H9 (cell line): ENCODE measurements around the gene DNMT3L. TPM values are rescaled to one million over a fixed set of nuclear protein-coding genes. Genes with fewer than 3 reads are reported as not detected.

Experiments used
- DNase-seq: peaks from one replicate; pipeline ENCODE4 v3.0.0-alpha.2; 2017
- H2AFZ ChIP-seq: one replicate; pipeline ENCODE4 v1.6.1; 2013; ENCODE audit warnings: mild to moderate bottlenecking, low read length, control low read depth, moderate library complexity
- H2AK5ac ChIP-seq: 2 replicates; pipeline ENCODE4 v1.6.1; 2013; ENCODE audit warnings: low read length, control low read depth, mixed read lengths; ENCODE audit not compliant: insufficient read length
- H2BK120ac ChIP-seq: one replicate; pipeline ENCODE4 v1.6.1; 2013; ENCODE audit warnings: low read depth, mild to moderate bottlenecking, low read length, control low read depth, inconsistent platforms; ENCODE audit not compliant: poor library complexity, severe bottlenecking
- H2BK12ac ChIP-seq: 2 replicates; pipeline ENCODE4 v1.6.1; 2013; ENCODE audit warnings: low read length, control low read depth, mixed read lengths, low read depth; ENCODE audit not compliant: insufficient read length
- H2BK15ac ChIP-seq: 2 replicates; pipeline ENCODE4 v1.6.1; 2013; ENCODE audit warnings: low read depth, low read length, control low read depth
- H2BK20ac ChIP-seq: one replicate; pipeline ENCODE4 v1.6.1; 2013; ENCODE audit warnings: low read depth, mild to moderate bottlenecking, low read length, control low read depth, inconsistent platforms; ENCODE audit not compliant: poor library complexity, severe bottlenecking
- H2BK5ac ChIP-seq: 2 replicates; pipeline ENCODE4 v1.6.1; 2013; ENCODE audit warnings: low read length, control low read depth, mixed read lengths; ENCODE audit not compliant: insufficient read length
- H3K14ac ChIP-seq: 2 replicates; pipeline ENCODE4 v1.6.1; 2013; ENCODE audit warnings: low read length, control low read depth; ENCODE audit not compliant: insufficient read depth
- H3K18ac ChIP-seq: 2 replicates; pipeline ENCODE4 v1.6.1; 2013; ENCODE audit warnings: low read depth, mild to moderate bottlenecking, mixed read lengths, low read length, control low read depth; ENCODE audit not compliant: insufficient read length
- H3K23ac ChIP-seq: 2 replicates; pipeline ENCODE4 v1.6.1; 2013; ENCODE audit warnings: low read length, control low read depth, mixed read lengths, low read depth; ENCODE audit not compliant: insufficient read length
- H3K23me2 ChIP-seq: 2 replicates; pipeline ENCODE4 v1.6.1; 2013; ENCODE audit warnings: low read depth, mild to moderate bottlenecking, mixed read lengths, low read length, control low read depth; ENCODE audit not compliant: insufficient read length, poor library complexity, severe bottlenecking
- H3K27ac ChIP-seq: 2 replicates; pipeline ENCODE4 v1.5.1; 2013; ENCODE audit warnings: low read length, control low read depth, mixed read lengths, low read depth; ENCODE audit not compliant: insufficient read length
- H3K27me3 ChIP-seq: 2 replicates; pipeline ENCODE4 v1.6.1; 2013; ENCODE audit warnings: low read length, control low read depth, inconsistent platforms; ENCODE audit not compliant: insufficient read depth
- H3K4ac ChIP-seq: 2 replicates; pipeline ENCODE4 v1.6.1; 2013; ENCODE audit warnings: low read depth, mild to moderate bottlenecking, control low read depth, inconsistent platforms, low read length, moderate library complexity
- H3K4me1 ChIP-seq: 2 replicates; pipeline ENCODE4 v1.6.1; 2013; ENCODE audit warnings: low read length, control low read depth, inconsistent platforms; ENCODE audit not compliant: insufficient read depth
- H3K4me2 ChIP-seq: 2 replicates; pipeline ENCODE4 v1.6.1; 2013; ENCODE audit warnings: low read length, control low read depth, mixed read lengths; ENCODE audit not compliant: insufficient read length, insufficient read depth
- H3K56ac ChIP-seq: 2 replicates; pipeline ENCODE4 v1.6.1; 2013; ENCODE audit warnings: low read depth, mild to moderate bottlenecking, mixed read lengths, low read length, control low read depth; ENCODE audit not compliant: insufficient read length
- H3K79me1 ChIP-seq: 2 replicates; pipeline ENCODE4 v1.6.1; 2013; ENCODE audit warnings: low read depth, mild to moderate bottlenecking, moderate library complexity, low read length, control low read depth, inconsistent platforms; ENCODE audit not compliant: insufficient read depth, poor library complexity, severe bottlenecking
- H3K79me2 ChIP-seq: 2 replicates; pipeline ENCODE4 v1.6.1; 2013; ENCODE audit warnings: low read length, control low read depth, inconsistent platforms; ENCODE audit not compliant: insufficient read depth
- H3K9ac ChIP-seq: 2 replicates; pipeline ENCODE4 v1.6.1; 2013; ENCODE audit warnings: low read length, control low read depth, mixed read lengths; ENCODE audit not compliant: insufficient read length; ENCODE audit errors: extremely low read depth
- H3K9me3 ChIP-seq: one replicate; pipeline ENCODE4 v1.6.1; 2013; ENCODE audit warnings: low read depth, low read length, inconsistent platforms; ENCODE audit not compliant: control insufficient read depth
- H3T11ph ChIP-seq: one replicate; pipeline ENCODE4 v1.6.1; 2013; ENCODE audit warnings: mild to moderate bottlenecking, low read length, control low read depth, inconsistent platforms
- H4K20me1 ChIP-seq: one replicate; pipeline ENCODE4 v1.6.1; 2013; ENCODE audit not compliant: control insufficient read depth, insufficient read length, insufficient read depth
- H4K5ac ChIP-seq: 2 replicates; pipeline ENCODE4 v1.6.1; 2013; ENCODE audit warnings: low read depth, mild to moderate bottlenecking, mixed read lengths, low read length, control low read depth; ENCODE audit not compliant: insufficient read length
- H4K8ac ChIP-seq: replicated peaks from 2 replicates; pipeline ENCODE4 v1.6.1; 2013; ENCODE audit warnings: low read length, control low read depth, mixed read lengths, low read depth; ENCODE audit not compliant: insufficient read length
- H4K91ac ChIP-seq: 2 replicates; pipeline ENCODE4 v1.6.1; 2013; ENCODE audit warnings: low read depth, mild to moderate bottlenecking, moderate library complexity, mixed read lengths, low read length, control low read depth; ENCODE audit not compliant: insufficient read length
- H3K27ac Mint-ChIP-seq, 3 experiments: 2 replicates in 2 of 3; 3 replicates in 1 of 3; pipeline ENCODE4 v1.8.0; 2020 to 2021; ENCODE audit warnings: mixed read lengths in 3 of 3, mild to moderate bottlenecking in 1 of 3, moderate library complexity in 1 of 3
- H3K27me3 Mint-ChIP-seq: 2 replicates; pipeline ENCODE4 v1.8.0; 2021; ENCODE audit warnings: low read depth, mild to moderate bottlenecking, moderate library complexity, mixed read lengths
- H3K36me3 Mint-ChIP-seq, 3 experiments: 2 replicates in 2 of 3; 3 replicates in 1 of 3; pipeline ENCODE4 v1.8.0; 2020 to 2021; ENCODE audit warnings: low read depth in 3 of 3, mixed read lengths in 3 of 3; ENCODE audit not compliant: insufficient read depth in 1 of 3
- H3K4me1 Mint-ChIP-seq, 2 experiments: 2 replicates each; pipeline ENCODE4 v1.8.0; 2020; ENCODE audit warnings: mixed read lengths in 2 of 2
- H3K4me3 Mint-ChIP-seq, 2 experiments: 2 replicates in 1 of 2; 3 replicates in 1 of 2; pipeline ENCODE4 v1.8.0; 2020 to 2021; ENCODE audit warnings: mild to moderate bottlenecking in 2 of 2, mixed read lengths in 2 of 2, moderate library complexity in 1 of 2
- H3K9me3 Mint-ChIP-seq, 2 experiments: 2 replicates in 1 of 2; 3 replicates in 1 of 2; pipeline ENCODE4 v1.8.0; 2020; ENCODE audit warnings: mild to moderate bottlenecking in 2 of 2, mixed read lengths in 2 of 2, moderate library complexity in 1 of 2
- CTCF ChIP-seq: fragments of 200-600 bp; sonication (generic); conservative IDR thresholded peaks from 3 replicates; pipeline ENCODE4 v1.8.0; 2021; ENCODE audit warnings: antibody characterized with exemption, mild to moderate bottlenecking
- WGBS: extraction: QIAGEN DNeasy Blood & Tissue Kit; methylation state at CpG from one replicate; pipeline ENCODE4 v1.1.7; 2013; ENCODE audit warnings: missing lambda C conversion rate, low lambda C conversion rate, mixed read lengths; ENCODE audit not compliant: insufficient read length; ENCODE audit errors: extremely low coverage; 5-methylcytosine and 5-hydroxymethylcytosine counted together
- total RNA-seq: library from RNA; stranded (reverse); gene quantifications from 2 replicates; pipeline ENCODE4 v1.2.1, GENCODE V29; 2021

Gene DNMT3L
- total RNA-seq, 1 experiment from 2014 or later = 0.77 TPM

- Histone ChIP-seq H3K27me3 (no peaks in the 10 kb centered on the region), H2BK5ac (no peak overlapping the region), H4K91ac (no peak overlapping the region), H3K23ac (no peak overlapping the region), H3K14ac (no peak overlapping the region), H3K79me2 (no peaks in the 10 kb centered on the region), H2BK120ac (no peak overlapping the region), H3K4me2 (no peak overlapping the region), H3K9ac (no peak overlapping the region), H3T11ph (no peak overlapping the region), H2AK5ac (no peak overlapping the region), H3K4me1 (no peaks in the 10 kb centered on the region; the same call in 1 of the 2 replicates), H3K9me3 (no peaks in the 10 kb centered on the region), H2AFZ (no peak overlapping the region), H4K20me1 (no peaks in the 10 kb centered on the region), H4K5ac (no peak overlapping the region), H3K23me2 (no peaks in the 10 kb centered on the region), H2BK15ac (no peak overlapping the region), H3K4ac (no peak overlapping the region), H3K18ac (no peak overlapping the region), H2BK20ac (no peak overlapping the region), H3K79me1 (no peaks in the 10 kb centered on the region), H3K27ac (no peak overlapping the region), H2BK12ac (no peak overlapping the region), H3K56ac (no peak overlapping the region), H4K8ac (no peak overlapping the region)
- H3K27me3 Mint-ChIP-seq = peaks cover 12% of the 10 kb centered on the region
- H3K9me3 Mint-ChIP-seq = no peaks in the 10 kb centered on the region
- no CpG with 5 or more reads among the region's 31 CpGs for WGBS
- H3K27ac Mint-ChIP-seq = no peak overlapping the region
- no peaks in the 10 kb centered on the region for H3K36me3 Mint-ChIP-seq
- H3K4me3 Mint-ChIP-seq = no peak overlapping the region
- peaks cover 22 to 24% of the 10 kb centered on the region in 2 experiments for H3K4me1 Mint-ChIP-seq
- no peak for DNase-seq
- TF ChIP-seq CTCF = no peak
These were observed 25.3 kb upstream of the DNMT3L start for GRCh38 chr21:44286716-44287632.
